ENCODE results near the gene KCNIP3. TPM values are rescaled to one million over a fixed set of nuclear protein-coding genes. Genes with fewer than 3 reads are reported as not detected.

Gene KCNIP3
- total and polyA plus RNA-seq, 9 of the 15 experiments (the other 6 are each of a cell fraction or from before 2014, with no cell fraction given), result 0.04 TPM; not detected in 8

DNA sequence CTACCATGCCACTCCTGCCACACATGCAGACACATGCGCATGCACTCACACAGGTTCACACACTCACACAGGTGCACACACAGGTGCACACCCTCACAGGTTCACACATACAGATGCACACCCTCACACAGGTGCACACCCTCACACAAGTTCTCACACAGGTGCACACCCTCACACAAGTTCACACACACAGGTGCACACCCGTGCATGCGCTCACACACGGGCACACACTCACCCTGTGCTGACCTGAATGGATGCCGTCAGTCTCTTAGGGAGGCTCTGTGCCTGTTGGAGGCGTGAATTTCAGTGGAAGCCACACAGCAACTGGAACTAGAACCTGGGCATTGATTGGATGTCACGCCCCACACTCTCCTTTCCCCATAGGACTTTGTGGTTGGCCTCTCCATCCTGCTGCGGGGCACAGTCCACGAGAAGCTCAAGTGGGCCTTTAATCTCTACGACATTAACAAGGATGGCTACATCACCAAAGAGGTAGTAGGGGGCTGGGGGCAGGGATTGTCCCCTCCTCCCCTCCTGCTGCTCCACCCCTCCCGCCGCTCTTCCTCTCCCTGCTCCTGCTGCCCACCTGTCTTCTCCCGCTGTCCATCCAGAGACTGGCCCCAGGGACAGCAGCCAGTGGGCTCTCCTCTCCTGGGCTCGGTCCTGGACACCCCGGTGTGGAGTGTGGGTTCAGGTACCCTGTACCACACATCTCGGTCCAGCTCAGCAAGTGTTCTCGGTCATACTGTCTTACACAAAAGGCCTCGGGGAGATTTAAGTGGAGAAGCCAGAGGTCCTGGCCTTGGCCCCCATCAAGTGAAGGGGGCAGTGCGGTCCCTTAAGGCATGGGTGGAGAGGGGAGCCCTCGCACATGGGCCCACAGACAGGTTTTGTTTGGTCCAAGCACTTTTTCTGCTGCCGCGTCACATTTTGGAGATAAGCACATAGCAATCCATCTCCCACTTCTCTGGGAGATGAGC, 84.4 kb downstream of the KCNIP3 start (continued):
- TF ChIP-seq, protein P1, sequence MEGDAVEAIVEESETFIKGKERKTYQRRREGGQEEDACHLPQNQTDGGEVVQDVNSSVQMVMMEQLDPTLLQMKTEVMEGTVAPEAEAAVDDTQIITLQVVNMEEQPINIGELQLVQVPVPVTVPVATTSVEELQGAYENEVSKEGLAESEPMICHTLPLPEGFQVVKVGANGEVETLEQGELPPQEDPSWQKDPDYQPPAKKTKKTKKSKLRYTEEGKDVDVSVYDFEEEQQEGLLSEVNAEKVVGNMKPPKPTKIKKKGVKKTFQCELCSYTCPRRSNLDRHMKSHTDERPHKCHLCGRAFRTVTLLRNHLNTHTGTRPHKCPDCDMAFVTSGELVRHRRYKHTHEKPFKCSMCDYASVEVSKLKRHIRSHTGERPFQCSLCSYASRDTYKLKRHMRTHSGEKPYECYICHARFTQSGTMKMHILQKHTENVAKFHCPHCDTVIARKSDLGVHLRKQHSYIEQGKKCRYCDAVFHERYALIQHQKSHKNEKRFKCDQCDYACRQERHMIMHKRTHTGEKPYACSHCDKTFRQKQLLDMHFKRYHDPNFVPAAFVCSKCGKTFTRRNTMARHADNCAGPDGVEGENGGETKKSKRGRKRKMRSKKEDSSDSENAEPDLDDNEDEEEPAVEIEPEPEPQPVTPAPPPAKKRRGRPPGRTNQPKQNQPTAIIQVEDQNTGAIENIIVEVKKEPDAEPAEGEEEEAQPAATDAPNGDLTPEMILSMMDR (IDR thresholded peaks at IDR 0.05 in 2 of 3, conservative IDR thresholded peaks at IDR 0.05 in 1 of 3; ENCODE audit: insufficient read depth in 2 of 3, low read depth in 1 of 3, low read length in 3 of 3), result no peak
- TF ChIP-seq GABPB2 (CRISPR knock-in tag; conservative IDR thresholded peaks at IDR 0.05), result no peak
- no peak for TF ChIP-seq NCOA4 (IDR thresholded peaks at IDR 0.05; ENCODE audit: partially characterized antibody)

DNA sequence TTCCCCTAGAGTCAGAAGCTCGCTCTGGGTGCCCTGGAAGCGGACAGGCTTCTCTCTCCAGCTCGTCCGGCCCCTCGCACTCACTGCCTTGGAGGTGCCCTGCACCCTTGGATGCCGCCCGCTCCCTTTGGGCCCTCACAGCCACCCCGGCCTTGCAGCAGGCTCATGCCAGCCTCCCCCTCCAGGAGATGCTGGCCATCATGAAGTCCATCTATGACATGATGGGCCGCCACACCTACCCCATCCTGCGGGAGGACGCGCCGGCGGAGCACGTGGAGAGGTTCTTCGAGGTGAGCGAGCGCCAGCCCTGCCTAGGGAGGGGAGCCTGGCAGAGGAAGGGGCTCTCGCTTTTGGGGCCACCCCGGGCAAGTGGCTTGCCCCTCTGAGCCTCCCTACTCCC, 85.0 kb downstream of the KCNIP3 start:
- no peaks in the 10 kb centered on the region; a peak in 1 of 5 replicates for H3K4me1 ChIP-seq (replicated peaks in 1 of 2; ENCODE audit: control insufficient read depth in 2 of 2, insufficient read depth in 2 of 2, low read length in 2 of 2)
- TF ChIP-seq TBP (optimal IDR thresholded peaks at IDR 0.05; ENCODE audit: low read depth, low read length) (no peak), C11orf30 (IDR thresholded peaks at IDR 0.05; ENCODE audit: low read depth) (no peak), CBX5 (IDR thresholded peaks at IDR 0.05; ENCODE audit: borderline replicate concordance, low read depth) (no peak), ZNF224 (CRISPR knock-in tag; IDR thresholded peaks at IDR 0.05) (no peak), ESRRB (CRISPR knock-in tag; IDR thresholded peaks at IDR 0.05; ENCODE audit: borderline replicate concordance) (no peak), NCOA1 (IDR thresholded peaks at IDR 0.05; ENCODE audit: low read depth) (no peak), ETV6 (IDR thresholded peaks at IDR 0.05; ENCODE audit: borderline replicate concordance in 1 of 2, low read depth in 2 of 2, low read length in 1 of 2) (no peak), ETV6 (CRISPR knock-in tag; IDR thresholded peaks at IDR 0.05; ENCODE audit: borderline replicate concordance) (no peak)
- TF ChIP-seq, protein P2, sequence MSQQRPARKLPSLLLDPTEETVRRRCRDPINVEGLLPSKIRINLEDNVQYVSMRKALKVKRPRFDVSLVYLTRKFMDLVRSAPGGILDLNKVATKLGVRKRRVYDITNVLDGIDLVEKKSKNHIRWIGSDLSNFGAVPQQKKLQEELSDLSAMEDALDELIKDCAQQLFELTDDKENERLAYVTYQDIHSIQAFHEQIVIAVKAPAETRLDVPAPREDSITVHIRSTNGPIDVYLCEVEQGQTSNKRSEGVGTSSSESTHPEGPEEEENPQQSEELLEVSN (IDR thresholded peaks at IDR 0.05; ENCODE audit: borderline replicate concordance in 1 of 2, extremely low read depth in 1 of 2, insufficient read depth in 1 of 2, insufficient read length in 1 of 2, low read depth in 1 of 2, low read length in 1 of 2, poor library complexity in 1 of 2, severe bottlenecking in 1 of 2), result no peak
- TF ChIP-seq, protein P3, sequence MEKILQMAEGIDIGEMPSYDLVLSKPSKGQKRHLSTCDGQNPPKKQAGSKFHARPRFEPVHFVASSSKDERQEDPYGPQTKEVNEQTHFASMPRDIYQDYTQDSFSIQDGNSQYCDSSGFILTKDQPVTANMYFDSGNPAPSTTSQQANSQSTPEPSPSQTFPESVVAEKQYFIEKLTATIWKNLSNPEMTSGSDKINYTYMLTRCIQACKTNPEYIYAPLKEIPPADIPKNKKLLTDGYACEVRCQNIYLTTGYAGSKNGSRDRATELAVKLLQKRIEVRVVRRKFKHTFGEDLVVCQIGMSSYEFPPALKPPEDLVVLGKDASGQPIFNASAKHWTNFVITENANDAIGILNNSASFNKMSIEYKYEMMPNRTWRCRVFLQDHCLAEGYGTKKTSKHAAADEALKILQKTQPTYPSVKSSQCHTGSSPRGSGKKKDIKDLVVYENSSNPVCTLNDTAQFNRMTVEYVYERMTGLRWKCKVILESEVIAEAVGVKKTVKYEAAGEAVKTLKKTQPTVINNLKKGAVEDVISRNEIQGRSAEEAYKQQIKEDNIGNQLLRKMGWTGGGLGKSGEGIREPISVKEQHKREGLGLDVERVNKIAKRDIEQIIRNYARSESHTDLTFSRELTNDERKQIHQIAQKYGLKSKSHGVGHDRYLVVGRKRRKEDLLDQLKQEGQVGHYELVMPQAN (IDR thresholded peaks at IDR 0.05; ENCODE audit: borderline replicate concordance), result no peak
- BruUV-seq (replicated peaks), result no TSS peak
- ChIA-PET CTCF (ENCODE audit: low intra/inter-chr PET ratio) (no interaction called here), POLR2A (interaction anchor here (0.6 kb wide), 1 partner anchor 10 kb away, joined by 3 read pairs; no protein-coding TSS in a partner anchor)
- H4K20me1 ChIP-seq (replicated peaks; ENCODE audit: control insufficient read depth, insufficient read depth, low read length), result no peaks in the 10 kb centered on the region; the same call in 1 of the 2 replicates
- H3K79me2 ChIP-seq (ENCODE audit: control insufficient read depth, insufficient read depth, low read length), result no peaks in the 10 kb centered on the region
- under 1% methylated on average over 18 of the region's 20 CpGs for WGBS (ENCODE audit: insufficient coverage, low coverage, missing lambda C conversion rate)
- no peak overlapping the region for H3K9ac ChIP-seq (ENCODE audit: insufficient read depth in 1 of 2, low read depth in 2 of 2, low read length in 2 of 2)
- H3K9me1 ChIP-seq (ENCODE audit: control insufficient read depth, insufficient read depth, low read length), result no peaks in the 10 kb centered on the region
- no peak overlapping the region for H3K27ac ChIP-seq (ENCODE audit: extremely low read depth, low read depth, low read length)
- no peak for FAIRE-seq
- H2AFZ ChIP-seq (ENCODE audit: low read depth, low read length), result no peak overlapping the region
- peaks cover 7 to 65% of the 10 kb centered on the region in 2 experiments; a peak in 4 of 5 replicates for H3K27me3 ChIP-seq (ENCODE audit: control insufficient read depth in 2 of 2, insufficient read depth in 2 of 2, low read length in 2 of 2)
- no peaks in the 10 kb centered on the region for H3K9me3 ChIP-seq (replicated peaks; ENCODE audit: control insufficient read depth, insufficient read depth, low read depth, low read length)
- no peak overlapping the region for H3K4me3 ChIP-seq
- DNase-seq (ENCODE audit: extremely low read depth in 1 of 4, low spot score in 3 of 4), result no peak
- no peaks in the 10 kb centered on the region for H3K36me3 ChIP-seq (ENCODE audit: control insufficient read depth, insufficient read depth, low read length)
- no peak for ATAC-seq
- H3K4me2 ChIP-seq (ENCODE audit: insufficient read depth, low read length), result no peak overlapping the region
- in situ Hi-C loops (cut with MboI), result no loop called here
- intact Hi-C loops (cut with micrococcal nuclease), result loop anchor here (10.0 kb wide), 1 partner anchor 343 kb away; no protein-coding TSS in a partner anchor

Measured in K562 (cell line).